ENCODE results near the gene KIAA1217.

GRCh38 chr10:24176658-24177057 lies 32.3 kb upstream of the KIAA1217 start:
- TF ChIP-seq CTCF (IDR thresholded peaks at IDR 0.05; ENCODE audit: insufficient read depth, low read length, poor library complexity, severe bottlenecking) (no peak), EZH2phosphoT487 (conservative IDR thresholded peaks at IDR 0.05; ENCODE audit: low read length) (no peak)
